Nephron (organoid): Measurements from ENCODE around the gene SF3B2.
"Not testable (repeated sequence)": the region's sequence is repeated elsewhere in the genome, so short reads cannot be mapped to it uniquely, and the experiment has no call there.

Experiments used
- H3K27ac Mint-ChIP-seq, 3 experiments: 2 replicates each; pipeline ENCODE4 v1.8.0; 2020; ENCODE audit warnings: mixed read lengths in 3 of 3, mild to moderate bottlenecking in 2 of 3, moderate library complexity in 1 of 3
- H3K27me3 Mint-ChIP-seq: 2 replicates; pipeline ENCODE4 v1.8.0; 2021; ENCODE audit warnings: low read depth, mild to moderate bottlenecking, moderate library complexity, mixed read lengths
- H3K36me3 Mint-ChIP-seq: 2 replicates; pipeline ENCODE4 v1.8.0; 2020; ENCODE audit warnings: low read depth, mixed read lengths
- H3K4me1 Mint-ChIP-seq: 2 replicates; pipeline ENCODE4 v1.8.0; 2020; ENCODE audit warnings: mixed read lengths
- H3K4me3 Mint-ChIP-seq, 3 experiments: 2 replicates each; pipeline ENCODE4 v1.8.0; 2020; ENCODE audit warnings: mild to moderate bottlenecking in 3 of 3, mixed read lengths in 3 of 3, moderate library complexity in 2 of 3
- H3K9me3 Mint-ChIP-seq: 2 replicates; pipeline ENCODE4 v1.8.0; 2020; ENCODE audit warnings: mixed read lengths
- TF ChIP-seq, protein P1 (sequence below), 3 experiments: fragments of 200-600 bp; sonication (generic); IDR thresholded peaks; one replicate each; pipeline ENCODE4 v1.5.0; 2021; ENCODE audit warnings: antibody characterized with exemption in 3 of 3; ENCODE audit not compliant: unreplicated experiment in 3 of 3

The SF3B2 gene

DNA sequence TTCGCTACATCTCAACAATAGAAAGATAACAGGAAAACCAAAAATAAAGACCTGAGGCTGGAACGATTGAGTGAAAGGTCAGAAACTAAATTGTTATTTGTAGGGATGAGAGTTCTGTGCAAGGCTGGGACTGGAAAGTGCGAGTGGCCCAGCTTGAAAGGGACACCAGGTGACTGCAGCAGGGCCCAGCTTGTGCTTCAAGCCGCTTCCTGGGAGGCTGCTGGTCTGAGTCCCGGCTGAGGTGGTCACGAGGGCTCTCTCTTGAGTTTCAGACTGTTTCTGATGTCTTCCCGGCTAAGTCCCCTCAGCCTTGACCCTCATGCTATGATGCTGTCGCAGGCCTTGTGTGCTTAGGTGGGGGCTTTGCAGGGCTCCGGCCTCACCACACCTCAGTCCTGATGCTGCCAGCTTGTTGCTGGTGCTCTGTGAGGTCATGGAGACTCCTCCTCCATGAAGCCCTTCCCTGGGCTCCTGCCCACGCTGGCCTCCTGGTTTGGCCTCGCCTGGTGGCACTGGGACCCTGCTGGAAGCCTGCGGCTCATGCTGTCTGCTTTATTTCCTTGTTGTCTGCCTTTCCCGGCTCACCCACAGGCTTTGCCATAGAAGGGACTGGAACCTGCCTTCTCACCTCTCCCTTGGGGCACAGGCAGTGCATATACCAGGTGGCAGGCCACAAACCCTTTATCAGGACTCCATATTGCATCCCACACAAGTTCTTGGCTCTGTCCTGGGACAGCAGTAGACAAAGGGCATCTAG is 45.9 kb upstream of the SF3B2 start:
- H3K27ac Mint-ChIP-seq, result peak overlapping the region in 1 of 3 experiments; percentile 3
- H3K4me3 Mint-ChIP-seq, result peak overlapping the region in 2 of 3 experiments; percentile 34 to 54
- H3K36me3 Mint-ChIP-seq, result peaks cover 20% of the 10 kb centered on the region
- H3K4me1 Mint-ChIP-seq, result peaks cover 17% of the 10 kb centered on the region
- TF ChIP-seq, protein P1, sequence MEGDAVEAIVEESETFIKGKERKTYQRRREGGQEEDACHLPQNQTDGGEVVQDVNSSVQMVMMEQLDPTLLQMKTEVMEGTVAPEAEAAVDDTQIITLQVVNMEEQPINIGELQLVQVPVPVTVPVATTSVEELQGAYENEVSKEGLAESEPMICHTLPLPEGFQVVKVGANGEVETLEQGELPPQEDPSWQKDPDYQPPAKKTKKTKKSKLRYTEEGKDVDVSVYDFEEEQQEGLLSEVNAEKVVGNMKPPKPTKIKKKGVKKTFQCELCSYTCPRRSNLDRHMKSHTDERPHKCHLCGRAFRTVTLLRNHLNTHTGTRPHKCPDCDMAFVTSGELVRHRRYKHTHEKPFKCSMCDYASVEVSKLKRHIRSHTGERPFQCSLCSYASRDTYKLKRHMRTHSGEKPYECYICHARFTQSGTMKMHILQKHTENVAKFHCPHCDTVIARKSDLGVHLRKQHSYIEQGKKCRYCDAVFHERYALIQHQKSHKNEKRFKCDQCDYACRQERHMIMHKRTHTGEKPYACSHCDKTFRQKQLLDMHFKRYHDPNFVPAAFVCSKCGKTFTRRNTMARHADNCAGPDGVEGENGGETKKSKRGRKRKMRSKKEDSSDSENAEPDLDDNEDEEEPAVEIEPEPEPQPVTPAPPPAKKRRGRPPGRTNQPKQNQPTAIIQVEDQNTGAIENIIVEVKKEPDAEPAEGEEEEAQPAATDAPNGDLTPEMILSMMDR (IDR thresholded peaks at IDR 0.05; ENCODE audit: unreplicated experiment in 3 of 3), result no peak
- H3K9me3 Mint-ChIP-seq, result no peaks in the 10 kb centered on the region
- H3K27me3 Mint-ChIP-seq, result peaks cover 12% of the 10 kb centered on the region

DNA sequence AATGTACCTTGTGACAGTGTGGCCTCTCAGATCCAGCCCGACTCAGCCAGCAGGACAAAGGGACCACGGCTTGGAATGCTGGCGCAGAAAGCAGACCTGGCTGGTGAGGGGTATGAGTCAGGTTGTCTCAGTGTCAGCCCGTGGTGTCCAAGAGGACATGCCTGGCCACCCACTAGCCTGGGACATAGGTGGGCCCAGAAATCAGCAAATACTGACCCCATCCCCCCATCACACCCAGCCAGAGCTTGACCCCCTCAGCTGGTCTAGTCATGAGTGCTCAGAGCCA is 45.3 kb upstream of the SF3B2 start:
- H3K27ac Mint-ChIP-seq, result no peak overlapping the region
- TF ChIP-seq, protein P1 (IDR thresholded peaks at IDR 0.05; ENCODE audit: unreplicated experiment in 3 of 3), result no peak
- peaks cover 14% of the 10 kb centered on the region for H3K4me1 Mint-ChIP-seq
- no peaks in the 10 kb centered on the region for H3K9me3 Mint-ChIP-seq
- peak overlapping the region in 1 of 3 experiments; percentile 44 for H3K4me3 Mint-ChIP-seq
- H3K27me3 Mint-ChIP-seq, result peaks cover 16% of the 10 kb centered on the region
- H3K36me3 Mint-ChIP-seq, result peaks cover 18% of the 10 kb centered on the region

DNA sequence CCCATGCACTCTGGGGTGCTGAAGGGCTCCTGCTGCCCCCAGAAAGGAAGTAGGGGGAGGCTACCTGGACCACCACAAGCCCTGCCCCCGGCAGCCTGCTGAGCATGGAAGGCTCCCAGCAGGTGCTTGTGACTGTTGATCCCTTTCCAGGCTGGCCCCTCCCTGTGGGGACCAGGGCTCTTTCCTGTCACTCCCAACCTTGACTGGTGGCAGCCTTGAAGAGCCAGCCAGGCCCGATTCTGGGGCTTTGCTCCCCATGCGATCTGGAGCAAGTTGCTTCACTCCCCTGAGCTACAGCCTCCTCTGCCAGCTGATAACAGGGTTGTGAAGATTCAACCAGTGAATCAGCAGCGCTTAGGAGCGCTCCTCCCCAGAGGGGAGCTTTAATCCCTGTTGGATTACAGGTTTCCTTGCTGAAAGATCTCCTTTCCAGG is 44.9 kb upstream of the SF3B2 start:
- H3K27me3 Mint-ChIP-seq, result peaks cover 16% of the 10 kb centered on the region
- TF ChIP-seq, protein P1 (IDR thresholded peaks at IDR 0.05; ENCODE audit: unreplicated experiment in 3 of 3), result no peak
- H3K9me3 Mint-ChIP-seq, result no peaks in the 10 kb centered on the region
- peaks cover 10% of the 10 kb centered on the region for H3K4me1 Mint-ChIP-seq
- no peak overlapping the region for H3K4me3 Mint-ChIP-seq
- no peak overlapping the region for H3K27ac Mint-ChIP-seq
- peaks cover 14% of the 10 kb centered on the region for H3K36me3 Mint-ChIP-seq

DNA sequence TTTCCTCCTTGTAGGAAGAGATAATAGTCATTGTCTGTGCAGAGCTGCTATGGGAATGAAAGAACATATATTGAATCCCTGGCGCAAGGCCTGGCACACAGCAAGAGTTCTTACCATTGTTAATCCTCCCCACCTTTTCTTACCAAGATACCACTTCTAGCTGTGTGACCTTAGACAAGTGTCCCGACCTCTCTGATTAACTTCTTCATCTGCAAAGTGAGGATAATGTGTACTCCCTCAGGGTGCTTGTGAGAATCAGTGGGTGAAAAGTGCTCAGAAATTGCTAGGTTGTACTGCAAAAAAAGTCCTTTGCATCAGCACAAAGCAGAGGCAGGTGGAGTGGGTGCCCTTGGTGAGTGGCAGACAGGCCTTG is 44.1 kb upstream of the SF3B2 start:
- Mint-ChIP-seq H3K36me3 (peaks cover 12% of the 10 kb centered on the region), H3K27ac (no peak overlapping the region), H3K27me3 (peaks cover 16% of the 10 kb centered on the region), H3K4me1 (peaks cover 2% of the 10 kb centered on the region), H3K4me3 (no peak overlapping the region), H3K9me3 (no peaks in the 10 kb centered on the region)
- TF ChIP-seq, protein P1 (IDR thresholded peaks at IDR 0.05; ENCODE audit: unreplicated experiment in 3 of 3), result no peak

DNA sequence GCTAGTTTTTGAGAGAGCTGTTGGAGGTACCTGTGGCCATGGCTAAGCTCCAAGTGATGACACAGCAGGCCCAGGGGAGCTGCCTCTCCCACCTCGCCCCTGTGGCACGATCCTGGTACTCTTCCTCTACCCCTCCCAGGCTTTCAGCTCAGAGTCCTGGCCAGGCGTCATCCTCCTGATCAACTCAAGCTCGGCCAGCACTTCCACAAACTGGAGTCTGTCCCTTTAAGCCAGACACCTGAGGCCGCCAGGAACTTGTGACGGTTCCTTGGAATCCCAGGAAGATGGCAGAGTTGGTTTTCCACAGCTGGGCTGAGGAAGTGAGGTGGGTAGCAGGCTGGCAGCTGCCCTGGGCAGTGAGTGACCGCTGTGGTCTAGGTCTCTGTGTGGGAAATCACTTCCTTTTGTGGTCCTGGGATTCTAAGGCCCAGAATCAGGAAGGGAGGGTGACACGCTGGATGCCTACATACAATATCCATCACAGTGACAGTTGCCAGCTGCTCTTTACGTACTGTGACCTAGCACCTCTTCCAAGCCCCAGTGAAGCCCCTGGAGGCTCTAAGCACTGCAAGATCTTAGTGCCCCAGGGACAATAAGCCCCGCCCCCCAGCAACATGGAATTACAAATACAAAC is 43.6 kb upstream of the SF3B2 start:
- peaks cover 12% of the 10 kb centered on the region for H3K36me3 Mint-ChIP-seq

DNA sequence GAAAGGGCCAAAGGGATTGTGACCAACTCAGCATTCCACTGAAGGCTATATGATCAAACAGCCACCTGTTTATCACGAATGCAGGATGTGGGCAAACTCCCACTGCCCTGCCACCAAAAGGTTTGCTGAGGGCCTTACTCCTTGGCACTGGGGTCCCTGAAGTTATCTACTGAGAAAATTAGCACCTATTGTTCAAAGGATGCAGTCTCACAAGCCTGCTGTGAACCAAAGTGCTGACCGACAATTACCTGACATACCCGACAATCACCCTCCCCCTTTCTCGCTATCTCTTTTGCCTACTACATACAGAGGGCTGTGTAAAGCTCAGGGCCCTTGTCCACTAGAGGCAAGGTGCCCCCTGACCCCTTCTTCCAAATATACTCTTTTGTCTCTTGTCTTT is 42.1 kb upstream of the SF3B2 start:
- H3K27me3 Mint-ChIP-seq, result peaks cover 18% of the 10 kb centered on the region
- not testable (repeated sequence) for H3K36me3 Mint-ChIP-seq, H3K27ac Mint-ChIP-seq, H3K9me3 Mint-ChIP-seq, H3K4me3 Mint-ChIP-seq, H3K4me1 Mint-ChIP-seq

More for the DNA sequence above, 43.6 kb upstream of the SF3B2 start:
- TF ChIP-seq, protein P1 (IDR thresholded peaks at IDR 0.05; ENCODE audit: unreplicated experiment in 3 of 3), result no peak
- peak overlapping the region in 1 of 3 experiments; percentile 42 for H3K27ac Mint-ChIP-seq
- no peaks in the 10 kb centered on the region for H3K4me1 Mint-ChIP-seq
- H3K9me3 Mint-ChIP-seq, result no peaks in the 10 kb centered on the region
- H3K4me3 Mint-ChIP-seq, result no peak overlapping the region
- H3K27me3 Mint-ChIP-seq, result peaks cover 18% of the 10 kb centered on the region
